CD4-positive, CD25-positive, alpha-beta regulatory T cell (primary cell): Measurements from ENCODE around the gene TANGO6. TPM values are rescaled to one million over a fixed set of nuclear protein-coding genes. Genes with fewer than 3 reads are reported as not detected.

ENCODE experiments used
- ATAC-seq, 2 donors: fragments of 150-1000 bp; cut with Tn5 transposase; one replicate each; pipeline ENCODE4 v1.10.0; 2021; ENCODE audit warnings: low read depth in 2 of 2, moderate number of reproducible peaks in 2 of 2, moderate library complexity in 1 of 2
- DNase-seq, 3 donors: peaks; one replicate each; pipeline versions ENCODE4 v3.0.0 to v3.0.0-alpha.2; 2012 to 2022; ENCODE audit warnings: mixed read lengths in 1 of 3
- H3K27ac ChIP-seq: one replicate; pipeline ENCODE4 v1.7.0; 2013; ENCODE audit warnings: mild to moderate bottlenecking, low read length; ENCODE audit not compliant: insufficient read depth, poor library complexity, severe bottlenecking
- H3K27me3 ChIP-seq: one replicate; pipeline ENCODE4 v1.7.0; 2013; ENCODE audit warnings: low read length; ENCODE audit not compliant: control insufficient read depth, insufficient read depth
- H3K36me3 ChIP-seq: one replicate; pipeline ENCODE4 v1.7.0; 2013; ENCODE audit warnings: mild to moderate bottlenecking, low read length, moderate library complexity; ENCODE audit not compliant: control insufficient read depth, insufficient read depth
- H3K4me1 ChIP-seq: 2 replicates; pipeline ENCODE4 v1.7.0; 2013; ENCODE audit warnings: mild to moderate bottlenecking, low read length; ENCODE audit not compliant: insufficient read depth, control insufficient read depth, poor library complexity, severe bottlenecking
- H3K4me3 ChIP-seq: one replicate; pipeline ENCODE4 v1.7.0; 2013; ENCODE audit warnings: low read depth, mild to moderate bottlenecking, low read length, moderate library complexity
- H3K9me3 ChIP-seq, 2 experiments: 1 replicate in 1 of 2; 2 replicates in 1 of 2; pipeline ENCODE4 v1.7.0; 2013; ENCODE audit warnings: low read length in 2 of 2, mild to moderate bottlenecking in 1 of 2, moderate library complexity in 1 of 2; ENCODE audit not compliant: control insufficient read depth in 2 of 2
- H3K27ac Mint-ChIP-seq, 3 donors: one replicate each; pipeline ENCODE4 v1.8.0; 2020 to 2022; ENCODE audit warnings: mild to moderate bottlenecking in 3 of 3, mixed read lengths in 3 of 3, moderate library complexity in 2 of 3
- H3K27me3 Mint-ChIP-seq: one replicate; pipeline ENCODE4 v1.8.0; 2022; ENCODE audit warnings: mild to moderate bottlenecking, mixed read lengths
- H3K36me3 Mint-ChIP-seq: one replicate; pipeline ENCODE4 v1.8.0; 2020; ENCODE audit warnings: mixed read lengths
- H3K4me1 Mint-ChIP-seq, 4 donors: one replicate each; pipeline ENCODE4 v1.8.0; 2020 to 2022; ENCODE audit warnings: mixed read lengths in 4 of 4, mild to moderate bottlenecking in 1 of 4
- H3K4me3 Mint-ChIP-seq, 4 donors: one replicate each; pipeline ENCODE4 v1.8.0; 2020 to 2022; ENCODE audit warnings: mild to moderate bottlenecking in 4 of 4, mixed read lengths in 4 of 4, moderate library complexity in 3 of 4
- H3K9me3 Mint-ChIP-seq, 7 donors: one replicate each; pipeline ENCODE4 v1.8.0; 2020 to 2022; ENCODE audit warnings: mixed read lengths in 7 of 7, mild to moderate bottlenecking in 3 of 7, moderate library complexity in 2 of 7
- polyA plus RNA-seq, 4 donors: library from polyadenylated mRNA; unstranded; fragments of 300-500 nt; fragmentation: Illumina TruSeq; gene quantifications; one replicate each; pipeline ENCODE4 v1.2.3, GENCODE V29; 2021
- total RNA-seq: library from RNA; stranded (reverse); gene quantifications from one replicate; pipeline ENCODE4 v1.2.3, GENCODE V29; 2022

TANGO6 gene
- total and polyA plus RNA-seq, 5 donors from 2014 or later = 9.5 to 30.9 (median 12.2) TPM

DNA sequence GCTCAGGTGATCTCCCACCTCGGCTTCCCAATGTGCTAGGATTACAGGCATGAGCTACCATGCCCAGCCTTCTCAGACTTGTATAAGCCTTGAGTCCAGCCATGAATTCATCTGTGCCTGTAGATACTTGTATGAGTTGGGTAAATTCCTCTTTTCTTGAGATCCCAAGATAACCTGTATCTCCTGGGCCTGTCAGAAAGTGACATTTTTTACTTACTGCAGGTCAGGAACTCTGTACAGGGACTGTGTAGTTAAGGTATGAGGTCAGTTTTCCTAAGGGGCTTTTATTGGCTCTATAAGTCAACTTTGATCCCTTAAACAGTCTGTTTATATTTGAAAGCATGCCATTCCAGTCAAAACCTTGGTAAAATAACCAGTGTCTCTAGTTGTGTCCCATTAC, 155.8 kb downstream of the TANGO6 start:
- H3K36me3 Mint-ChIP-seq = peaks cover 35% of the 10 kb centered on the region
- ATAC-seq = no peak
- no peak overlapping the region for H3K4me3 Mint-ChIP-seq
- H3K4me1 ChIP-seq = no peaks in the 10 kb centered on the region
- no peak overlapping the region for H3K4me3 ChIP-seq
- H3K27me3 ChIP-seq = no peaks in the 10 kb centered on the region
- peaks cover 0 to 5% (median 0%) of the 10 kb centered on the region in 7 donors for H3K9me3 Mint-ChIP-seq
- no peaks in the 10 kb centered on the region for H3K36me3 ChIP-seq
- no peak for DNase-seq
- H3K9me3 ChIP-seq = peaks cover 0 to 4% of the 10 kb centered on the region in 2 experiments
- no peak overlapping the region for H3K27ac ChIP-seq
- no peaks in the 10 kb centered on the region for H3K4me1 Mint-ChIP-seq
- no peak overlapping the region for H3K27ac Mint-ChIP-seq
- no peaks in the 10 kb centered on the region for H3K27me3 Mint-ChIP-seq

DNA sequence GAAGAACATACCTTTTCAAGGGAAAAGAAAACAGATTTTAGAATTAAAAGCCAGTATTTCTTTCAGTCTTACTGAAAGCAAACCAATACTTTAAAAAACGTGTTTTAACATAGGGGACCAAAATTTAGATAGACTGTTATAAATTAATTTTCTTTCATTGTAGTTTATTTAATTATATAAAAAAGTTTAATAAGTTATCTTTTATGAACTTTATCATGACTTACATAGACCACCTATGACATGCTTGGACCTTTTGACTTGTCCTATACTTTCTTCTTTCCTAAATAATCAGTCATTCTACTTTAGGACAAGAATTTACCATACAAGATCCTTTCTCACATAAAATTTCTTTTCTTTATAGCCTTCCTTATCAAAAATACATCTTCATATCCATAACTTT, 160.2 kb downstream of the TANGO6 start:
- peak overlapping the region in 1 of 3 donors; percentile 79 for H3K27ac Mint-ChIP-seq
- H3K4me1 ChIP-seq = no peaks in the 10 kb centered on the region
- H3K9me3 Mint-ChIP-seq = peaks cover 0 to 4% (median 0%) of the 10 kb centered on the region in 7 donors
- no peaks in the 10 kb centered on the region for H3K36me3 ChIP-seq
- H3K36me3 Mint-ChIP-seq = peaks cover 23% of the 10 kb centered on the region
- peaks cover 0 to 4% of the 10 kb centered on the region in 2 experiments for H3K9me3 ChIP-seq
- ATAC-seq = no peak
- no peaks in the 10 kb centered on the region for H3K27me3 ChIP-seq
- H3K27me3 Mint-ChIP-seq = no peaks in the 10 kb centered on the region
- no peak overlapping the region for H3K27ac ChIP-seq
- H3K4me3 ChIP-seq = no peak overlapping the region
- no peak overlapping the region for H3K4me3 Mint-ChIP-seq
- no peaks in the 10 kb centered on the region for H3K4me1 Mint-ChIP-seq
- no peak for DNase-seq

DNA sequence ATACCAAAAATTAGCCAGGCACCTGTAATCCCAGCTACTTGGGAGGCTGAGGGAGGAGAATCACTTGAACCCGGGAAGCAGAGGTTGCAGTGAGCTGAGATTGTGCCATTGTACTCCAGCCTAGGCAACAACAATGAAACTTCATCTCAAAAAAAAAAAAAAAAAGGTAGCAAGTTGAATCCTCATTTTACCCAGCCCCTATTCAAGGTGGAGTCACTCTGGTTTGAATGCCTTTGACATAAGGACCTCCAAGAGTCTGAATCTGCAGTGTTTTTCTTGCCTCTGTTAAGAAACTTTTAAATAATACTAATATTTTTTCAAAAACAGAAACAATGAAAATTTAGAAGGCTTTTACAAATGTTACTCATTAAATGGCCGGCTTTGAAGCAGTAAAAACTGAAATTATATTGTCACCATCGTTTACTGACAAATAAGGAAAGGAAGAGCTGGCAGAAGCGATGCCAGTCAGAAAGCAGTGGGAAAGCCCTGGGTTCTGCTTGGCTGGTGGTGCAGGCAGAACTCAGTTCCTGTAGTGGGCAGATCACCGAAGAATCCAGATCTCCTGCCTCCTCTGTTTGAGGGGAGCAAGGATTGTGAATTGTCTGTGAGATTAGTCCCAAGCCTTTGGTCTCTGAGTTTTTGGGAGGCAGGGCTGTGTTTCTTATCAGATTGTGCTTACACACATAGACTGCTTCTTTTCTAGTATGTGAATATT, 162.5 kb downstream of the TANGO6 start:
- no peaks in the 10 kb centered on the region for H3K4me1 ChIP-seq
- ATAC-seq (no peak), DNase-seq (no peak)
- H3K4me3 ChIP-seq = no peak overlapping the region
- Mint-ChIP-seq H3K4me1 (no peaks in the 10 kb centered on the region), H3K27me3 (no peaks in the 10 kb centered on the region), H3K9me3 (peaks cover 0 to 4% (median 0%) of the 10 kb centered on the region in 7 donors), H3K4me3 (no peak overlapping the region), H3K36me3 (peaks cover 38% of the 10 kb centered on the region), H3K27ac (peak overlapping the region in 1 of 3 donors; percentile 20)
- H3K36me3 ChIP-seq = no peaks in the 10 kb centered on the region
- no peak overlapping the region for H3K27ac ChIP-seq
- H3K27me3 ChIP-seq = no peaks in the 10 kb centered on the region
- H3K9me3 ChIP-seq = peaks cover 0 to 4% of the 10 kb centered on the region in 2 experiments

DNA sequence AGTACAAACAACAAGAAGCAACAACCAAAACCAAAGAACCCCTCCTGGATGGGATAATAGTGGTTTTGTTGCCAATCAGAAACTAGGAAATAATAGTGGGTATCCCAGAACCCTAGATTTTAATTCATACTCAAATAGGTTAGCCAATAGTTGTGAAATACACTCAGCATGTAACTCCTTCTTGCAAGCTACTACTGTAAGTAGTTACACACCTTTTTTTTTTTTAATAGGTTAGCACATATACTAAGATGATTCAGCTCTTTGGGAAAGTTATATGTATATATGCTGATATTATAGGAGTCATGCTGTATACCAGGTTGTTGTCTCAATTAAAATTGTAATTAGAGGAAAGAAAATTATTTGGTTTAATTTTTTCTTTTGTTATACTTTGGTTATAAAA, 169.6 kb downstream of the TANGO6 start:
- Histone ChIP-seq H3K4me1 (no peaks in the 10 kb centered on the region), H3K27me3 (no peaks in the 10 kb centered on the region), H3K4me3 (no peak overlapping the region), H3K9me3 (no peaks in the 10 kb centered on the region), H3K27ac (no peak overlapping the region), H3K36me3 (no peaks in the 10 kb centered on the region)
- DNase-seq = no peak
- H3K27ac Mint-ChIP-seq = no peak overlapping the region
- ATAC-seq = no peak
- no peaks in the 10 kb centered on the region for H3K27me3 Mint-ChIP-seq
- no peaks in the 10 kb centered on the region for H3K9me3 Mint-ChIP-seq
- no peak overlapping the region for H3K4me3 Mint-ChIP-seq
- H3K36me3 Mint-ChIP-seq = peaks cover 42% of the 10 kb centered on the region
- peaks cover 0 to 5% (median 0%) of the 10 kb centered on the region in 4 donors for H3K4me1 Mint-ChIP-seq

DNA sequence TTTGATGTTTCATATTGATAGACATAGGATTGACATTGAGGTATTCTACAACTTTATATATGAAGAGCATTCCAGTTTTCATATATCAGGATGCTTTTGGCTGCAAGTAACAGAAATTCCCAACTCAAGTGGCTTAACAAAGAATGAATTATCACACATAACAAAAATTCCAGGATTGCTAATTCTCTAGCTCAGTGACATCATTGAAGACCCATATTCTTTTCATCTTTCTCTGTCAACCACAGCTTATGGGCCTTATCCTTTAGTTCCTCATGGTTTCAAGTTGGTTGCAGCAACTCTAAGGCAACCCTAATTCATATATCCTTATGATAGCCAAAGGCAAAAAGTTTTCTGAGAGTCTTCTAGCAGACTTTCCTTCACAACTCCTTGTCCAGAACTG, 170.7 kb downstream of the TANGO6 start:
- Histone ChIP-seq H3K27ac (no peak overlapping the region), H3K9me3 (no peaks in the 10 kb centered on the region), H3K4me1 (no peaks in the 10 kb centered on the region), H3K4me3 (no peak overlapping the region), H3K36me3 (no peaks in the 10 kb centered on the region), H3K27me3 (no peaks in the 10 kb centered on the region)
- Mint-ChIP-seq H3K36me3 (peaks cover 34% of the 10 kb centered on the region), H3K4me3 (no peak overlapping the region), H3K27ac (peak overlapping the region in 2 of 3 donors; percentile 34 to 46), H3K4me1 (peaks cover 0 to 5% (median 0%) of the 10 kb centered on the region in 4 donors), H3K9me3 (no peaks in the 10 kb centered on the region), H3K27me3 (no peaks in the 10 kb centered on the region)
- no peak for DNase-seq
- no peak for ATAC-seq

DNA sequence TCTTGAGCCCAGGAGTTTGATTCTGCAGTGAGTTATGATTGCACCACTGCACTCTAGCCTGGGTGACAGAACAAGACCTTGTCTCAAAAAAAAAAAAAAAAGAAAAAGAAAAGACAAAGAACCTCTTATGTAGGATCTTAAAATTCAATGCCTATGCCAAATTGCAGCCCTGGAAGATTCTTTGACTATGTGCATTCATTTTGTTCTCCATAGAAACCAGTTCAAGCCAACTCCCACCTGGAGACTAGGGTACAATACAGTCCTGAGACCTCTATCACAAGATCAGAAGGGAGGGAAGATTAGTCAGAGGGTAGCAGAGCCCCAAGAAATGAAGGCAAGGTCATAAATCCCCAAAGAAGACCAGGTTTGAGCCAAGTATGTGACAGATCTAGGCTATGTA, 171.5 kb downstream of the TANGO6 start:
- no peaks in the 10 kb centered on the region for H3K9me3 ChIP-seq
- Mint-ChIP-seq H3K27ac (no peak overlapping the region), H3K27me3 (no peaks in the 10 kb centered on the region), H3K9me3 (no peaks in the 10 kb centered on the region), H3K4me3 (no peak overlapping the region), H3K4me1 (peaks cover 0 to 5% (median 0%) of the 10 kb centered on the region in 4 donors), H3K36me3 (peaks cover 32% of the 10 kb centered on the region)
- no peaks in the 10 kb centered on the region for H3K36me3 ChIP-seq
- no peaks in the 10 kb centered on the region for H3K27me3 ChIP-seq
- no peak overlapping the region for H3K4me3 ChIP-seq
- H3K4me1 ChIP-seq = no peaks in the 10 kb centered on the region
- H3K27ac ChIP-seq = no peak overlapping the region
- ATAC-seq (no peak), DNase-seq (no peak)

DNA sequence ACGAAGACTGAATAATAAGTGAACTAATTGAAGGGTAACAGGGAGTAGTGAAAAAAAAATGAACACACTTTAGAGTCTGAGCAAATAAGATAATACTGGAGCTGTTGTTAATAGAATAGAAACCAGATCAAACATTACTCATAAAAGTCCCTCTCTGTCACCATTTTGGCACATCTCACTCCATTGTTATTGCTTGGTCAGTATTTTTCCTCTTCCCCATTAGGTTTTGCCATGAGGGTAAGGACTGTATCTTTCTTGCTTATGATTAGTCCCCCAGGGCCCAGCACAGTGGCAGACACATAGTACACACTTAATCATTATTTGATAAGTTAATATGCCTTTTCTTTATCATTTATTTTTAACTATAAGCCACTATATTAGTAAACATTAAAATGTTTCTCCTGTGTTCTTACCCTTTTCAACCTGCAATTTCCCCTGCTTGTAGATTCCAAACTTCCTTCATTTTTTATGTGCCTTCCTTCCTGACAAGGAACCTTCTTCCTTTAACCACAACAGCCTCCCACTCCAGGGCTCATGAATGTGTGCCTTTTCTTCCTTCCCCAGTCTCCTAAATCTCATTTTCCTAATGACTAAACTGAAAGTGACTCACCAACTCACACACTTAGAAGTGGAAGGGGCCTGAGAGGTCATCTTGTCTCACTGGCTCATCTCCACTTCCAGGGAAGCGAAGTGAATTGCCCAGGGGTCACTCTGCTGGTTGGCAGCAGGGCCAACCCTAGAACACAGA, 173.9 kb downstream of the TANGO6 start:
- H3K4me1 ChIP-seq = no peaks in the 10 kb centered on the region
- H3K4me3 Mint-ChIP-seq = no peak overlapping the region
- no peaks in the 10 kb centered on the region for H3K9me3 ChIP-seq
- no peaks in the 10 kb centered on the region for H3K27me3 ChIP-seq
- H3K27ac ChIP-seq = no peak overlapping the region
- H3K4me1 Mint-ChIP-seq = peaks cover 0 to 5% (median 0%) of the 10 kb centered on the region in 4 donors
- ATAC-seq (no peak), DNase-seq (no peak)
- no peaks in the 10 kb centered on the region for H3K9me3 Mint-ChIP-seq
- H3K27me3 Mint-ChIP-seq = no peaks in the 10 kb centered on the region
- no peaks in the 10 kb centered on the region for H3K36me3 ChIP-seq
- peaks cover 23% of the 10 kb centered on the region for H3K36me3 Mint-ChIP-seq
- H3K4me3 ChIP-seq = no peak overlapping the region
- H3K27ac Mint-ChIP-seq = no peak overlapping the region
